Measurements from ENCODE around the gene NUP62. TPM values are rescaled to one million over a fixed set of nuclear protein-coding genes. Genes with fewer than 3 reads are reported as not detected.
A peak's percentile ranks its signal among the peaks of the same experiment; 100 is the strongest.

The NUP62 gene
- total RNA-seq, 2 experiments from 2014 or later: 113 to 119 TPM

DNA sequence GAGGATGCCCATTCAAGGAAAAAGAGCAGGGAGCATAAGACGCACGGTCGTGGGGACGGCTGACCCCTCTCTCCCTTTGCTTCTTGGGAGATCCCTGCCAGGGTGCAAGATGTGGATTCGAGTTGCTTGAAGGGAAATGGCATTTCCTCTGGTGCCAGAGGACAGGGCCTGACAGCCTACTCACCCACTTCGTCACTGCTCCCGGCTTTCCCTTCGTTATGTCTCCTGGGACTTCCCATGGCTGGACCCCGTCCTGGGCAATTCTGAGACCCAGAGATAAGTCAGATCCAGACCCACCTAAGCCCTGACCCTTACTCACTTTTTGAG, 50.6 kb downstream of the NUP62 start:
- Mint-ChIP-seq H3K9me3 (no peaks in the 10 kb centered on the region), H3K27me3 (no peaks in the 10 kb centered on the region), H3K4me3 (no peak overlapping the region), H3K36me3 (ENCODE audit: low read depth) (peaks cover 31% of the 10 kb centered on the region), H3K27ac (no peak overlapping the region), H3K4me1 (ENCODE audit: low read depth) (peaks cover 16% of the 10 kb centered on the region)
- TF ChIP-seq, protein P1, sequence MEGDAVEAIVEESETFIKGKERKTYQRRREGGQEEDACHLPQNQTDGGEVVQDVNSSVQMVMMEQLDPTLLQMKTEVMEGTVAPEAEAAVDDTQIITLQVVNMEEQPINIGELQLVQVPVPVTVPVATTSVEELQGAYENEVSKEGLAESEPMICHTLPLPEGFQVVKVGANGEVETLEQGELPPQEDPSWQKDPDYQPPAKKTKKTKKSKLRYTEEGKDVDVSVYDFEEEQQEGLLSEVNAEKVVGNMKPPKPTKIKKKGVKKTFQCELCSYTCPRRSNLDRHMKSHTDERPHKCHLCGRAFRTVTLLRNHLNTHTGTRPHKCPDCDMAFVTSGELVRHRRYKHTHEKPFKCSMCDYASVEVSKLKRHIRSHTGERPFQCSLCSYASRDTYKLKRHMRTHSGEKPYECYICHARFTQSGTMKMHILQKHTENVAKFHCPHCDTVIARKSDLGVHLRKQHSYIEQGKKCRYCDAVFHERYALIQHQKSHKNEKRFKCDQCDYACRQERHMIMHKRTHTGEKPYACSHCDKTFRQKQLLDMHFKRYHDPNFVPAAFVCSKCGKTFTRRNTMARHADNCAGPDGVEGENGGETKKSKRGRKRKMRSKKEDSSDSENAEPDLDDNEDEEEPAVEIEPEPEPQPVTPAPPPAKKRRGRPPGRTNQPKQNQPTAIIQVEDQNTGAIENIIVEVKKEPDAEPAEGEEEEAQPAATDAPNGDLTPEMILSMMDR (IDR thresholded peaks at IDR 0.05): no peak
- no peak for DNase-seq
- intact Hi-C loops (cut with micrococcal nuclease): loop anchor here (10.0 kb wide), 1 partner anchor 46 kb away; the partner anchor contains the start of genes ATF5 and NUP62
- CTCF ChIA-PET: interaction anchor here (1.1 kb wide), 1 partner anchor 11 kb away, joined by 4 read pairs; no protein-coding TSS in a partner anchor
- ATAC-seq: no peak
- POLR2A ChIA-PET: interaction anchor here (0.8 to 1.9 kb wide), 2 partner anchors 11 to 28 kb away, joined by 3 to 6 read pairs; partner anchors contain the start of gene PTOV1

DNA sequence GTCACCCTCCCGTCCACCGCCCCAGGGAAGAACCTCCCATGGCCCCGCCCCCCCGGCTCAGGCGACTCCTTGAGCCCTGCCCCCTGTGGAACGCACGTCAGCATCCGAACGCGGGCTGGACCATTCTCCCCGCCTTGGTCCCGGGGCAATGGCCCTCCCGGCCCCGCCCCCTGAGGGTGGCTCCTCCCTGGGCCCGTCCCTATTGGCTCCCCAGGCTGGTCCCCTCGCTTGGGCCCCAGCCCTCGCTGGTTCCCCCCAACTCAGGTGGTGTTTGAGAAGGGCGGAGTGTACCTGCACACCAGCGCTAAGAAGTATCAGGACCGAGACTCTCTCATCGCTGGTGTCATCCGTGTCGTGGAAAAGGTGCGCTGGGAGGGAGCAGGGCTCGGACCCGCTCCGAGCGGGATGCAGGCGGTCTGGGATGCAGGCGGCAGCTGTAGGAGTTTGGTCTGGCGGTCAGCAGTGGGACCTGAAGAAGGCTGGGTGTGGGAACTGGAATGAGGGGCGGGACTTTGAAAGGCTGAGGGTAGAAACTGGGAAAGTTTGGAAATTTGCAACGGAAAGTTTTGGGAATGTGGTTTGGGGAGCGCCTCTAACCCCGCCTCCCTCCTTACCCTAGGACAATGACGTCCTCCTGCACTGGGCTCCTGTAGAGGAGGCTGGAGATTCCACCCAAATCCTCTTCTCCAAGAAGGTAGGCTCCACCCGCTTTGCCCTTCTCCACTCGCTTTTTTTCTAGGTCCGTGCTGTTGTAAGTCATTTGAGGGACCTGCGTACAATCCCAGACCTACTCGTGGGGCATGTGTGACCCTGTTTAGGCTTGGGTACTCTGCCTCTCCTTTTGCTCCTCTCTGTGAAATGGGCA, 51.2 kb downstream of the NUP62 start:
- H3K4me1 Mint-ChIP-seq (ENCODE audit: low read depth): peaks cover 16% of the 10 kb centered on the region
- ChIA-PET POLR2A (interaction anchor here (1.2 to 2.0 kb wide), 8 partner anchors 9 to 202 kb away, joined by 3 to 10 read pairs (median 6); partner anchors contain the start of genes ATF5, FUZ, IL4I1 and NUP62), CTCF (interaction anchor here (1.2 kb wide), 1 partner anchor 11 kb away, joined by 4 read pairs; no protein-coding TSS in a partner anchor)
- intact Hi-C loops (cut with micrococcal nuclease): loop anchor here (10.0 kb wide), 1 partner anchor 47 kb away; the partner anchor contains the start of genes ATF5 and NUP62
- H3K9me3 Mint-ChIP-seq: no peaks in the 10 kb centered on the region
- TF ChIP-seq, protein P1 (IDR thresholded peaks at IDR 0.05): no peak
- H3K4me3 Mint-ChIP-seq: no peak overlapping the region
- H3K27ac Mint-ChIP-seq: no peak overlapping the region
- H3K36me3 Mint-ChIP-seq (ENCODE audit: low read depth): peaks cover 26% of the 10 kb centered on the region
- peak; percentile 99 for DNase-seq
- no peaks in the 10 kb centered on the region for H3K27me3 Mint-ChIP-seq
- ATAC-seq: peak; percentile 79

DNA sequence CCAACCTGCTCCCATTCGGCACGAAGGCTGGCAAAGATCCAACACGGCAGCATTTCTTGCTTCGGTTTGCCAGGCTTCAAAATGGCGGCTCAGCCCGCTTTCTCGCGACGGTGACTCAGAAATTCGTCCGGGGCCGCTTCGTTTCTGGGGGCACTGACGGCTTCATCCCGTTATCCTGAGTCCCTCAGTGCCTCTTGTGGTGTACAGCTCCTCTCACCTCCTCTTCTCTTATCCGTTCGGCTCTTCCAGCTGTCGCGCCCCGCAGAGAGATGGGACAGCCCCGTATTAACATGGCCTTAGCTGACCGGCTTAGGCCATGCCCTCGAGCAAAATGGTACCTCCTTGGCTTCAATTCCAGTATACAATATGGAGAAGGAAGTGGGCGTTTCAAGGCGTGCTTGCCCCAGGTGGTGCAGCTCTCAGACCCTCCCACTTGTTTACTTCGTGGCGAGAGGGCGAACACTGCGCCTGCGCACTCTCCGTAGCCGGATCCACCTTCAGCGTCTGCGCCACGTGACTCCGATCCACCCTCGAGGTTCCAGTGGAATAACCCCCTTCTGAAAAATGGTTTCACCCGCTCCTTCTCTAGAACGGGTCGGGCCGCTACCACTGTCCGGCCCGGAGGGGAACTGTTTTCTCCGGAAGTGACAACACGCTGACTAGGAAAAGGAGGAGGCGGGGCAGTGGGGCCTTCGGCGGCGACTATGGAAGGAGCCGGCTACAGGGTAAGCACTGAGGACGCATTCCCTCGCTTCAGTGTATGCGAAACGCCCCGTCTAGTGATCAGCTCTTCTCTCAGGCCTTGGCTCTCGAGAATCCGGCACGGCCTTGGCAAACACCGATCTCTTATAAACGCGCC, 52.1 kb downstream of the NUP62 start, which contains the start of the genes AKT1S1 and TBC1D17:
Gene AKT1S1 (minus strand): TSS at position 336 of the 859 bp plus-strand sequence. CDS start 4,060 bp downstream, outside the sequence.
Gene TBC1D17 (plus strand): TSS at position 683 of the 859 bp plus-strand sequence. CDS start 22 bp downstream, at position 705.
- TF ChIP-seq, protein P1 (IDR thresholded peaks at IDR 0.05): no peak
- Mint-ChIP-seq H3K4me1 (ENCODE audit: low read depth) (peaks cover 17% of the 10 kb centered on the region), H3K36me3 (ENCODE audit: low read depth) (peaks cover 21% of the 10 kb centered on the region), H3K9me3 (no peaks in the 10 kb centered on the region), H3K27ac (no peak within 1 kb of the TSS), H3K4me3 (no peak within 1 kb of the TSS), H3K27me3 (no peaks in the 10 kb centered on the region)
- ATAC-seq (peak; percentile 70), DNase-seq (peak; percentile 99)
- ChIA-PET CTCF (interaction anchor here (1.2 kb wide), 1 partner anchor 11 kb away, joined by 4 read pairs; no protein-coding TSS in a partner anchor), POLR2A (interaction anchor here (1.1 to 2.4 kb wide), 11 partner anchors 8 to 213 kb away, joined by 3 to 10 read pairs (median 5); partner anchors contain the start of genes ATF5, FUZ, IL4I1 and NUP62)
- intact Hi-C loops (cut with micrococcal nuclease): loop anchor here (10.0 kb wide), 1 partner anchor 48 kb away; the partner anchor contains the start of genes ATF5 and NUP62

DNA sequence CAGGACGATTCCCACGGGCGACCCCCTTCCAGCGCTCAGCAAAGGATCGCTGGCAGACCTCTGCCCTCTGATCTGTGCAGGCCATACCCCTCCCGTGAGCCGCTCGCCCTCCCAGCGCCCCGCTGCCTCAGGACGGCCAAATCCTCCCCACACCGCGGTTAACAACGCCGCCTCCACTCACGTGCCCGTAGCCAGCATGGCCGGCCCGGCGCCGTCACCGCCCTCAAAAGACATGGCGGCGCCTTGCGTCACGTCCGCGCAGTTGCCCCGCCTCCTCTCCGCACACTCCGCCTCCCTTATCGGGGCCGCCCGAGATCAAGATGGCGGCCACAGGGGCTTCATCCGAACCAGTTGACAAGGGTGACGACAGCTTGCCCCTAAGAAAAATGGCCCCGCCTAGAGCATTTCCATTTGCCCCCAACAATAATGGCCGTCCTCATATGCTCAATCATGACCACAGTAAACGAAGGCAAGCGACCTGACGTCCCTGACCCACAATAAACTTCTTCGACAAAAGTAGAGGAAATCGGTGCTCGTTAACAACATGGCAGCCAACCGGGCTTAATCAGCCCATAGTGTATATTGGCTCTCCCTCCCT, 52.8 kb downstream of the NUP62 start:
- peak; percentile 59 for ATAC-seq

More for the DNA sequence above, 52.8 kb downstream of the NUP62 start:
- no peaks in the 10 kb centered on the region for H3K9me3 Mint-ChIP-seq
- no peaks in the 10 kb centered on the region for H3K27me3 Mint-ChIP-seq
- H3K36me3 Mint-ChIP-seq (ENCODE audit: low read depth): peaks cover 16% of the 10 kb centered on the region
- H3K4me3 Mint-ChIP-seq: no peak overlapping the region
- intact Hi-C loops (cut with micrococcal nuclease): loop anchor here (10.0 kb wide), 1 partner anchor 48 kb away; the partner anchor contains the start of genes ATF5 and NUP62
- ChIA-PET POLR2A (interaction anchor here (0.7 to 2.4 kb wide), 14 partner anchors 7 to 212 kb away, joined by 3 to 10 read pairs (median 5); partner anchors contain the start of genes ATF5, FUZ, IL4I1 and NUP62), CTCF (interaction anchor here (1.2 to 1.3 kb wide), 2 partner anchors 12 to 13 kb away, joined by 4 to 5 read pairs; no protein-coding TSS in a partner anchor)
- H3K4me1 Mint-ChIP-seq (ENCODE audit: low read depth): peaks cover 24% of the 10 kb centered on the region
- peak; percentile 99 for DNase-seq
- TF ChIP-seq, protein P1 (IDR thresholded peaks at IDR 0.05): no peak
- no peak overlapping the region for H3K27ac Mint-ChIP-seq
